Hepatocyte (in vitro differentiated cells): ENCODE data around the gene RASGRF2. TPM values are rescaled to one million over a fixed set of nuclear protein-coding genes. Genes with fewer than 3 reads are reported as not detected.
A peak's percentile ranks its signal among the peaks of the same experiment; 100 is the strongest.

Experiments used
- DNase-seq: peaks from one replicate; pipeline ENCODE4 v3.0.0-alpha.2; 2016; ENCODE audit warnings: low spot score
- H2AFZ ChIP-seq: fragments of 200-600 bp; sonication (generic); 2 replicates; pipeline ENCODE4 v1.6.0; 2016; ENCODE audit warnings: antibody characterized with exemption, mild to moderate bottlenecking
- H3K27ac ChIP-seq: fragments of 200-600 bp; sonication (generic); 2 replicates; pipeline ENCODE4 v1.5.1; 2016; ENCODE audit warnings: mild to moderate bottlenecking
- H3K27me3 ChIP-seq: fragments of 200-600 bp; sonication (generic); 2 replicates; pipeline ENCODE4 v1.6.1; 2016
- H3K36me3 ChIP-seq: fragments of 200-600 bp; sonication (generic); replicated peaks from 2 replicates; pipeline ENCODE4 v1.5.1; 2016; ENCODE audit warnings: low read depth; ENCODE audit not compliant: insufficient read depth
- H3K4me1 ChIP-seq: fragments of 200-600 bp; sonication (generic); 2 replicates; pipeline ENCODE4 v1.5.1; 2016; ENCODE audit warnings: mild to moderate bottlenecking, moderate library complexity; ENCODE audit not compliant: insufficient read depth
- H3K4me2 ChIP-seq: fragments of 200-600 bp; sonication (generic); 2 replicates; pipeline ENCODE4 v1.6.0; 2016
- H3K4me3 ChIP-seq: fragments of 200-600 bp; sonication (generic); 2 replicates; pipeline ENCODE4 v1.5.1; 2016; ENCODE audit warnings: mild to moderate bottlenecking
- H3K79me2 ChIP-seq: fragments of 200-600 bp; sonication (generic); 2 replicates; pipeline ENCODE4 v1.6.0; 2017; ENCODE audit warnings: mild to moderate bottlenecking
- H3K9me2 ChIP-seq: fragments of 200-600 bp; sonication (generic); replicated peaks from 2 replicates; pipeline ENCODE4 v1.6.0; 2017; ENCODE audit warnings: mild to moderate bottlenecking; ENCODE audit not compliant: insufficient read depth
- H3K9me3 ChIP-seq: fragments of 200-600 bp; sonication (generic); 2 replicates; pipeline ENCODE4 v1.5.1; 2016; ENCODE audit warnings: low read depth, mild to moderate bottlenecking
- H4K20me1 ChIP-seq: fragments of 200-600 bp; sonication (generic); 2 replicates; pipeline ENCODE4 v1.6.0; 2016; ENCODE audit warnings: mild to moderate bottlenecking; ENCODE audit not compliant: insufficient read depth, poor library complexity, severe bottlenecking
- CTCF ChIP-seq: fragments of 200-600 bp; sonication (generic); IDR thresholded peaks from 2 replicates; pipeline ENCODE4 v1.5.1; 2016; ENCODE audit warnings: antibody characterized with exemption, mild to moderate bottlenecking; ENCODE audit not compliant: poor library complexity
- EZH2 ChIP-seq: fragments of 200-600 bp; sonication (generic); IDR thresholded peaks from 2 replicates; pipeline ENCODE4 v1.6.1; 2016; ENCODE audit warnings: antibody characterized with exemption, mild to moderate bottlenecking, borderline replicate concordance
- EZH2phosphoT487 ChIP-seq: fragments of 200-600 bp; sonication (generic); IDR thresholded peaks from one replicate; pipeline ENCODE4 v1.6.1; 2018; ENCODE audit warnings: antibody characterized with exemption, mild to moderate bottlenecking, low read depth, moderate library complexity; ENCODE audit not compliant: unreplicated experiment, severe bottlenecking
- WGBS: methylation state at CpG from one replicate; pipeline ENCODE4 v1.1.6; 2016; ENCODE audit warnings: low lambda C conversion rate; ENCODE audit errors: missing lambda C conversion rate; 5-methylcytosine and 5-hydroxymethylcytosine counted together
- polyA plus RNA-seq: library from polyadenylated mRNA; unstranded; fragments of >200 nt; fragmentation: Nextera tagmentation; extraction: Ambion mirVana; gene quantifications from 2 replicates; pipeline ENCODE4 v1.2.1, GENCODE V29; 2016
- total RNA-seq: library from RNA; depleted of rRNA; stranded (reverse); fragments of >200 nt; gene quantifications from 2 replicates; pipeline ENCODE4 v1.2.3, GENCODE V29; 2014

RASGRF2 gene
- total and polyA plus RNA-seq, 2 experiments from 2014 or later = 2.0 to 3.3 TPM

- WGBS = 93% methylated on average over 5 of the region's 5 CpGs
- DNase-seq = no peak
- no peak overlapping the region for H3K4me3 ChIP-seq
Measured at GRCh38 chr5:81209386-81209785, 249.2 kb downstream of the RASGRF2 start.

GRCh38 chr5:81209869-81210493, 249.8 kb downstream of the RASGRF2 start:
- Histone ChIP-seq H3K79me2 (no peaks in the 10 kb centered on the region), H3K9me2 (no peaks in the 10 kb centered on the region), H3K4me1 (no peaks in the 10 kb centered on the region), H3K4me3 (no peak overlapping the region), H3K36me3 (no peaks in the 10 kb centered on the region), H4K20me1 (no peaks in the 10 kb centered on the region), H3K27me3 (no peaks in the 10 kb centered on the region), H3K9me3 (no peaks in the 10 kb centered on the region), H3K4me2 (no peak overlapping the region), H2AFZ (no peak overlapping the region), H3K27ac (no peak overlapping the region)
- WGBS = 91% methylated on average over 11 of the region's 11 CpGs
- DNase-seq = no peak
- TF ChIP-seq CTCF (no peak), EZH2phosphoT487 (no peak), EZH2 (no peak)

More at GRCh38 chr5:81209386-81209785, 249.2 kb downstream of the RASGRF2 start:
- Histone ChIP-seq H3K4me1 (no peaks in the 10 kb centered on the region), H3K27ac (no peak overlapping the region), H3K27me3 (no peaks in the 10 kb centered on the region), H3K9me2 (no peaks in the 10 kb centered on the region), H3K36me3 (no peaks in the 10 kb centered on the region), H2AFZ (no peak overlapping the region), H3K9me3 (no peaks in the 10 kb centered on the region), H3K4me2 (no peak overlapping the region), H4K20me1 (no peaks in the 10 kb centered on the region), H3K79me2 (no peaks in the 10 kb centered on the region)
- TF ChIP-seq CTCF (no peak), EZH2 (no peak), EZH2phosphoT487 (no peak)

- H3K4me3 ChIP-seq = no peak overlapping the region
- no peaks in the 10 kb centered on the region for H4K20me1 ChIP-seq
- no peaks in the 10 kb centered on the region for H3K79me2 ChIP-seq
- H3K9me3 ChIP-seq = no peaks in the 10 kb centered on the region
- peak; percentile 75 for DNase-seq
- H3K4me2 ChIP-seq = no peak overlapping the region
- TF ChIP-seq EZH2 (no peak), EZH2phosphoT487 (no peak), CTCF (no peak)
- WGBS = 80% methylated on average over 11 of the region's 11 CpGs
- no peaks in the 10 kb centered on the region for H3K27me3 ChIP-seq
- H3K36me3 ChIP-seq = no peaks in the 10 kb centered on the region
- H3K9me2 ChIP-seq = no peaks in the 10 kb centered on the region
- no peaks in the 10 kb centered on the region for H3K4me1 ChIP-seq
- no peak overlapping the region for H2AFZ ChIP-seq
- H3K27ac ChIP-seq = peak overlapping the region; percentile 51
Measured at GRCh38 chr5:81212211-81212751, 252.1 kb downstream of the RASGRF2 start.
